UCSD-AML1 (cell line): Measurements from ENCODE around the gene RTN1.

Experiments
- DNase-seq: peaks from one replicate; lab custom pipeline; 2025; ENCODE audit not compliant: unreplicated experiment; lab: John Stamatoyannopoulos, UW

Gene RTN1

GRCh38 chr14:59566296-59566695, 304.3 kb downstream of the RTN1 start:
- no peak for DNase-seq

GRCh38 chr14:59565087-59565486, 305.5 kb downstream of the RTN1 start:
- no peak for DNase-seq

- DNase-seq, result peak; percentile 24
Measured at GRCh38 chr14:59564366-59564765, 306.2 kb downstream of the RTN1 start.

GRCh38 chr14:59547310-59547709, 323.3 kb downstream of the RTN1 start:
- DNase-seq, result no peak
